ENCODE measurements around the gene PPP1R7. TPM values are rescaled to one million over a fixed set of nuclear protein-coding genes. Genes with fewer than 3 reads are reported as not detected.

The PPP1R7 gene
- total and polyA plus RNA-seq, 2 of the 4 experiments (the other 2 are of a cell fraction), result 60.8 to 70.0 TPM

DNA sequence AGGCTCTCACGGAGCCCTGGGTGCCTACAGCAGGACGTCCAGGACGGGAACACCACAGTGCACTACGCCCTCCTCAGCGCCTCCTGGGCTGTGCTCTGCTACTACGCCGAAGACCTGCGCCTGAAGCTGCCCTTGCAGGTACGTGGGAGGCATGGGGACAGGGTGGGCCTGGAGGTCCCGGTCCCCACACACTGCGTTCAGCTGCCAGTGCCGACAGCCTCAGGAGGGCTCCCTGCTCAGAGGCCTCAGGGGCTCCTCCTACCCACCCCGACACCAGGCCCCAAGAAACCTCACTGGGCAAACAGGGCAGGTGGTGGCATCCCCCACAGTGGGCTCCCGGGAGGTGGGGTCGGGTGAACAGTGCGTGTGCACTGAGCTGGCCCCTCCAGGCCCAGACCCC is 49.0 kb downstream of the PPP1R7 start:
- Histone ChIP-seq H2BK20ac (ENCODE audit: low read depth, low read length) (no peak overlapping the region), H3K56ac (ENCODE audit: extremely low read depth, insufficient read depth, low read length) (no peak overlapping the region), H4K8ac (ENCODE audit: low read depth in 2 of 2, low read length in 2 of 2) (no peak overlapping the region), H4K91ac (ENCODE audit: insufficient read depth, low read depth, low read length) (no peak overlapping the region), H3K4me1 (ENCODE audit: control insufficient read depth, insufficient read depth, low read length) (no peaks in the 10 kb centered on the region), H2BK5ac (ENCODE audit: low read depth, low read length, poor library complexity, severe bottlenecking) (no peak overlapping the region), H2AK5ac (ENCODE audit: low read depth, low read length) (no peak overlapping the region), H3K18ac (ENCODE audit: low read depth, low read length) (no peak overlapping the region), H3K4me3 (ENCODE audit: insufficient read depth, low read depth, low read length) (no peak overlapping the region), H4K20me1 (ENCODE audit: insufficient read depth, low read length) (no peaks in the 10 kb centered on the region), H3K27ac (ENCODE audit: insufficient read depth, low read length) (no peak overlapping the region), H2AFZ (replicated peaks; ENCODE audit: low read length, poor library complexity) (peak overlapping the region; percentile 66), H3K79me1 (ENCODE audit: low read depth in 1 of 2, low read length in 2 of 2) (no peaks in the 10 kb centered on the region), H2BK15ac (ENCODE audit: low read depth, low read length) (no peak overlapping the region), H3K4me2 (ENCODE audit: low read depth, low read length) (no peak overlapping the region), H3K9me1 (ENCODE audit: insufficient read depth, low read length) (no peaks in the 10 kb centered on the region), H3K9me3 (ENCODE audit: control insufficient read depth, insufficient read depth, low read length) (no peaks in the 10 kb centered on the region), H2BK120ac (ENCODE audit: low read depth, low read length) (no peak overlapping the region), H3K27me3 (ENCODE audit: control insufficient read depth, insufficient read depth, low read length) (peaks cover 17% of the 10 kb centered on the region), H3K23ac (ENCODE audit: low read depth, low read length) (no peak overlapping the region), H4K5ac (ENCODE audit: low read depth, low read length) (no peak overlapping the region), H3K14ac (replicated peaks; ENCODE audit: low read depth, low read length) (no peak overlapping the region), H2AK9ac (replicated peaks; ENCODE audit: low read depth, low read length, poor library complexity) (no peak overlapping the region), H3K4ac (ENCODE audit: low read depth, low read length) (no peak overlapping the region), H3K9ac (ENCODE audit: low read depth, low read length) (no peak overlapping the region), H3K36me3 (ENCODE audit: control insufficient read depth, insufficient read depth, low read length) (no peaks in the 10 kb centered on the region)
- ATAC-seq (ENCODE audit: low read depth) (no peak), DNase-seq (no peak)
- BruUV-seq (replicated peaks), result no TSS peak
- ChIA-PET POLR2A (ENCODE audit: unreplicated experiment) (no interaction called here), CTCF (no interaction called here)
- intact Hi-C loops (cut with micrococcal nuclease), result no loop called here
- TF ChIP-seq, protein P1, sequence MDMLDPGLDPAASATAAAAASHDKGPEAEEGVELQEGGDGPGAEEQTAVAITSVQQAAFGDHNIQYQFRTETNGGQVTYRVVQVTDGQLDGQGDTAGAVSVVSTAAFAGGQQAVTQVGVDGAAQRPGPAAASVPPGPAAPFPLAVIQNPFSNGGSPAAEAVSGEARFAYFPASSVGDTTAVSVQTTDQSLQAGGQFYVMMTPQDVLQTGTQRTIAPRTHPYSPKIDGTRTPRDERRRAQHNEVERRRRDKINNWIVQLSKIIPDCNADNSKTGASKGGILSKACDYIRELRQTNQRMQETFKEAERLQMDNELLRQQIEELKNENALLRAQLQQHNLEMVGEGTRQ (IDR thresholded peaks at IDR 0.05; ENCODE audit: low read depth, low read length), result no peak
- TF ChIP-seq, protein P2, sequence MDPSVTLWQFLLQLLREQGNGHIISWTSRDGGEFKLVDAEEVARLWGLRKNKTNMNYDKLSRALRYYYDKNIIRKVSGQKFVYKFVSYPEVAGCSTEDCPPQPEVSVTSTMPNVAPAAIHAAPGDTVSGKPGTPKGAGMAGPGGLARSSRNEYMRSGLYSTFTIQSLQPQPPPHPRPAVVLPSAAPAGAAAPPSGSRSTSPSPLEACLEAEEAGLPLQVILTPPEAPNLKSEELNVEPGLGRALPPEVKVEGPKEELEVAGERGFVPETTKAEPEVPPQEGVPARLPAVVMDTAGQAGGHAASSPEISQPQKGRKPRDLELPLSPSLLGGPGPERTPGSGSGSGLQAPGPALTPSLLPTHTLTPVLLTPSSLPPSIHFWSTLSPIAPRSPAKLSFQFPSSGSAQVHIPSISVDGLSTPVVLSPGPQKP (IDR thresholded peaks at IDR 0.05; ENCODE audit: borderline replicate concordance, low read depth, low read length), result no peak
- TF ChIP-seq MXI1 (IDR thresholded peaks at IDR 0.05; ENCODE audit: borderline replicate concordance, low read depth, low read length), result no peak
- dilution Hi-C loops (cut with HindIII; ENCODE audit: low sequenced_read_pairs, unreplicated experiment), result no loop called here
- WGBS, 2 experiments (ENCODE audit: extremely low coverage in 2 of 2, insufficient read length in 1 of 2), result 47% methylated on average over 4 of the region's 16 CpGs; no CpG with 5 or more reads in 1 of the 2 experiments
- in situ Hi-C loops (cut with MboI; ENCODE audit: low sequenced_read_pairs), result no loop called here

Measured in IMR-90 (cell line).